Panc1 (cell line): Measurements from ENCODE around the gene KRT38.

Experiments
- CTCF ChIP-seq: fragments of 450-650 bp; IDR thresholded peaks from 2 replicates; pipeline ENCODE4 v1.5.1; 2017; ENCODE audit warnings: mild to moderate bottlenecking
- POLR2AphosphoS5 ChIP-seq: IDR thresholded peaks from 2 replicates; pipeline ENCODE4 v1.6.1; 2012; ENCODE audit warnings: mild to moderate bottlenecking, low read depth, low read length, moderate library complexity
- SIN3A ChIP-seq: IDR thresholded peaks from 2 replicates; pipeline ENCODE4 v1.6.1; 2012; ENCODE audit warnings: low read depth, mild to moderate bottlenecking, low read length, moderate library complexity, borderline replicate concordance; ENCODE audit not compliant: insufficient read depth
- TCF7L2 ChIP-seq: IDR thresholded peaks from 2 replicates; pipeline ENCODE4 v1.6.1; 2011; ENCODE audit warnings: mild to moderate bottlenecking, low read depth, low read length, inconsistent platforms
- TF ChIP-seq, protein P1 (sequence below), 2 experiments: IDR thresholded peaks; 2 replicates each; pipeline ENCODE4 v1.6.1; 2011 to 2012; ENCODE audit warnings: low read depth in 2 of 2, control low read depth in 1 of 2, low read length in 1 of 2, mild to moderate bottlenecking in 1 of 2, moderate library complexity in 1 of 2; ENCODE audit not compliant: insufficient read depth in 1 of 2

- no peak for TF ChIP-seq POLR2AphosphoS5
- TF ChIP-seq CTCF, result no peak
- no peak for TF ChIP-seq TCF7L2
- TF ChIP-seq, protein P1, sequence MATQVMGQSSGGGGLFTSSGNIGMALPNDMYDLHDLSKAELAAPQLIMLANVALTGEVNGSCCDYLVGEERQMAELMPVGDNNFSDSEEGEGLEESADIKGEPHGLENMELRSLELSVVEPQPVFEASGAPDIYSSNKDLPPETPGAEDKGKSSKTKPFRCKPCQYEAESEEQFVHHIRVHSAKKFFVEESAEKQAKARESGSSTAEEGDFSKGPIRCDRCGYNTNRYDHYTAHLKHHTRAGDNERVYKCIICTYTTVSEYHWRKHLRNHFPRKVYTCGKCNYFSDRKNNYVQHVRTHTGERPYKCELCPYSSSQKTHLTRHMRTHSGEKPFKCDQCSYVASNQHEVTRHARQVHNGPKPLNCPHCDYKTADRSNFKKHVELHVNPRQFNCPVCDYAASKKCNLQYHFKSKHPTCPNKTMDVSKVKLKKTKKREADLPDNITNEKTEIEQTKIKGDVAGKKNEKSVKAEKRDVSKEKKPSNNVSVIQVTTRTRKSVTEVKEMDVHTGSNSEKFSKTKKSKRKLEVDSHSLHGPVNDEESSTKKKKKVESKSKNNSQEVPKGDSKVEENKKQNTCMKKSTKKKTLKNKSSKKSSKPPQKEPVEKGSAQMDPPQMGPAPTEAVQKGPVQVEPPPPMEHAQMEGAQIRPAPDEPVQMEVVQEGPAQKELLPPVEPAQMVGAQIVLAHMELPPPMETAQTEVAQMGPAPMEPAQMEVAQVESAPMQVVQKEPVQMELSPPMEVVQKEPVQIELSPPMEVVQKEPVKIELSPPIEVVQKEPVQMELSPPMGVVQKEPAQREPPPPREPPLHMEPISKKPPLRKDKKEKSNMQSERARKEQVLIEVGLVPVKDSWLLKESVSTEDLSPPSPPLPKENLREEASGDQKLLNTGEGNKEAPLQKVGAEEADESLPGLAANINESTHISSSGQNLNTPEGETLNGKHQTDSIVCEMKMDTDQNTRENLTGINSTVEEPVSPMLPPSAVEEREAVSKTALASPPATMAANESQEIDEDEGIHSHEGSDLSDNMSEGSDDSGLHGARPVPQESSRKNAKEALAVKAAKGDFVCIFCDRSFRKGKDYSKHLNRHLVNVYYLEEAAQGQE (IDR thresholded peaks at IDR 0.05; ENCODE audit: insufficient read depth in 1 of 2, low read depth in 2 of 2, low read length in 1 of 2), result no peak
- no peak for TF ChIP-seq SIN3A
These were observed 16.6 kb downstream of the KRT38 start, which contains the start of gene KRT37 for GRCh38 chr17:41424111-41424635.
